HepG2 (cell line): Measurements from ENCODE around the gene INTS7. TPM values are rescaled to one million over a fixed set of nuclear protein-coding genes. Genes with fewer than 3 reads are reported as not detected.
"Not testable (repeated sequence)": the region's sequence is repeated elsewhere in the genome, so short reads cannot be mapped to it uniquely, and the experiment has no call there.

ENCODE experiments used
- ATAC-seq: fragments of 200-7000 bp; cut with Tn5 transposase; 3 replicates; pipeline ENCODE4 v1.9.1; 2020; ENCODE audit warnings: mild to moderate bottlenecking, moderate library complexity
- BruUV-seq: library from RNA; stranded (reverse); fragments of 400-500 nt; replicated peaks from 2 replicates; lab custom pipeline; 2021; lab: Mats Ljungman, UMichigan
- CTCF ChIA-PET: fragments of 300-600 bp; formaldehyde crosslinking; extraction: SDS; loops from one replicate; lab custom pipeline; 2021; ENCODE audit warnings: low total read pairs, inconsistent platforms, low intra/inter-chr PET ratio; lab: Yijun Ruan, JAX
- POLR2A ChIA-PET: fragments of 350-600 bp; sonication (Branson Sonifier 250); formaldehyde crosslinking; loops from one replicate; lab custom pipeline; 2020; ENCODE audit warnings: antibody characterized with exemption, inconsistent platforms; lab: Yijun Ruan, JAX
- DNase-seq: peaks from one replicate; pipeline ENCODE4 v3.0.0-alpha.2; 2015; ENCODE audit warnings: low spot score
- FAIRE-seq: peaks from 3 replicates; lab custom pipeline; 2011; peaks lifted over from hg19 to GRCh38; lab: Jason Lieb, UNC
- H2AFZ ChIP-seq: one replicate; pipeline ENCODE4 v1.6.1; 2011; ENCODE audit warnings: low read length, inconsistent platforms
- H3K27ac ChIP-seq: fragments of 300-600 bp; 3 replicates; pipeline ENCODE4 v1.8.0; 2011; ENCODE audit warnings: mixed run types, mild to moderate bottlenecking, mixed read lengths, low read length, inconsistent platforms; ENCODE audit not compliant: insufficient read depth; ENCODE audit errors: extremely low read length
- H3K27me3 ChIP-seq, 2 experiments: fragments of 200-600 bp in 1 of 2; 2 replicates in 1 of 2; 3 replicates in 1 of 2; pipeline versions ENCODE4 v1.6.0 to v1.8.0; 2011; ENCODE audit warnings: low read length in 2 of 2, mild to moderate bottlenecking in 2 of 2, moderate library complexity in 2 of 2, inconsistent platforms in 1 of 2; ENCODE audit not compliant: insufficient read depth in 2 of 2, control insufficient read depth in 1 of 2
- H3K36me3 ChIP-seq, 2 experiments: fragments of 200-600 bp in 1 of 2; replicated peaks in 1 of 2; 2 replicates in 1 of 2; 3 replicates in 1 of 2; pipeline versions ENCODE4 v1.5.1 to v1.8.0; 2011; ENCODE audit warnings: low read length in 2 of 2, inconsistent platforms in 1 of 2; ENCODE audit not compliant: insufficient read depth in 2 of 2, control insufficient read depth in 1 of 2
- H3K4me1 ChIP-seq: 2 replicates; pipeline ENCODE4 v1.5.1; 2012; ENCODE audit warnings: low read length, inconsistent platforms; ENCODE audit not compliant: insufficient read depth
- H3K4me2 ChIP-seq: 2 replicates; pipeline ENCODE4 v1.6.0; 2011; ENCODE audit warnings: low read depth, low read length, inconsistent platforms
- H3K4me3 ChIP-seq, 3 experiments: fragments of 200-600 bp in 1 of 3; sonication (generic), shearing (Covaris generic) in 1 of 3; replicated peaks in 1 of 3; 2 replicates each; pipeline ENCODE4 v1.5.1; 2011 to 2016; ENCODE audit warnings: low read length in 3 of 3, inconsistent platforms in 2 of 3, low read depth in 2 of 3, mild to moderate bottlenecking in 2 of 3, control low read depth in 1 of 3, mixed read lengths in 1 of 3; ENCODE audit not compliant: insufficient read depth in 1 of 3
- H3K79me2 ChIP-seq: one replicate; pipeline ENCODE4 v1.6.1; 2011; ENCODE audit warnings: low read length, inconsistent platforms; ENCODE audit not compliant: insufficient read depth
- H3K9ac ChIP-seq: 2 replicates; pipeline ENCODE4 v1.6.0; 2011; ENCODE audit warnings: mild to moderate bottlenecking, low read depth, low read length, inconsistent platforms; ENCODE audit not compliant: insufficient read depth
- H3K9me3 ChIP-seq: 2 replicates; pipeline ENCODE4 v1.5.1; 2012; ENCODE audit warnings: mild to moderate bottlenecking, low read length
- H4K20me1 ChIP-seq: 2 replicates; pipeline ENCODE4 v1.6.0; 2011; ENCODE audit warnings: inconsistent platforms, mild to moderate bottlenecking, low read length, moderate library complexity; ENCODE audit not compliant: insufficient read depth
- ZBTB7A ChIP-seq: sonication (generic); formaldehyde crosslinking; IDR thresholded peaks from 2 replicates; pipeline ENCODE4 v1.8.0; 2022; ENCODE audit warnings: mild to moderate bottlenecking, missing genetic modification reagents
- WGBS: methylation state at CpG from one replicate; pipeline ENCODE4 v1.1.6; 2017; ENCODE audit warnings: low lambda C conversion rate; 5-methylcytosine and 5-hydroxymethylcytosine counted together
- in situ Hi-C: cut with HindIII; loops from 2 replicates; pipeline ENCODE4 v1.10.0; 2017; ENCODE audit warnings: low pct_unique_long_range_greater_than_20kb; ENCODE audit not compliant: extremely low pct_ligation_motif_present
- intact Hi-C: fragments of 100-400 bp; cut with micrococcal nuclease; formaldehyde crosslinking; loops from one replicate; pipeline ENCODE4 v1.10.0; 2022; ENCODE audit not compliant: unreplicated experiment
- polyA plus RNA-seq, 8 experiments: library from polyadenylated mRNA; depleted of rRNA in 3 of 8; stranded (reverse) in 7 of 8; unstranded in 1 of 8; fragments of >200 nt; fragmentation: Illumina TruSeq in 4 of 8; extraction: Trizol in 4 of 8; gene quantifications; 2 replicates each; pipeline versions ENCODE4 v1.2.1 to v1.2.3, GENCODE V29; 2011 to 2016; ENCODE audit warnings: low read depth in 4 of 8, missing spikeins in 1 of 8, mixed read lengths in 1 of 8; ENCODE audit not compliant: insufficient read depth in 1 of 8
- total RNA-seq, 5 experiments: library from RNA; depleted of rRNA; stranded (reverse); fragments of >200 nt; fragmentation: Illumina TruSeq; extraction: Trizol; gene quantifications; 2 replicates each; pipeline ENCODE4 v1.2.3, GENCODE V29; 2016; ENCODE audit warnings: low read depth in 1 of 5
- TF ChIP-seq, protein P1 (sequence below): sonication (generic); formaldehyde crosslinking; IDR thresholded peaks from 2 replicates; pipeline ENCODE4 v1.4.0; 2020; ENCODE audit warnings: mild to moderate bottlenecking, missing genetic modification reagents

Gene INTS7
- total and polyA plus RNA-seq, 2 of the 13 experiments (the other 11 are each of a cell fraction or from before 2014, with no cell fraction given): 18.3 to 22.4 TPM

- intact Hi-C loops (no loop called here), in situ Hi-C loops (no loop called here)
- CTCF ChIA-PET: no interaction called here
- DNase-seq (no peak), ATAC-seq (no peak), FAIRE-seq (no peak)
- Histone ChIP-seq H3K4me2 (no peak overlapping the region), H3K36me3 (no peaks in the 10 kb centered on the region), H3K9ac (no peak overlapping the region), H4K20me1 (no peaks in the 10 kb centered on the region), H3K79me2 (no peaks in the 10 kb centered on the region), H2AFZ (no peak overlapping the region), H3K9me3 (no peaks in the 10 kb centered on the region), H3K27me3 (no peaks in the 10 kb centered on the region), H3K4me3 (no peak overlapping the region), H3K4me1 (peaks cover 66% of the 10 kb centered on the region), H3K27ac (peak overlapping the region; percentile 78)
- no TSS peak for BruUV-seq
- POLR2A ChIA-PET: interaction anchor here (2.3 kb wide), 1 partner anchor 9 kb away, joined by 12 read pairs; no protein-coding TSS in a partner anchor
- TF ChIP-seq ZBTB7A: no peak
- TF ChIP-seq, protein P1, sequence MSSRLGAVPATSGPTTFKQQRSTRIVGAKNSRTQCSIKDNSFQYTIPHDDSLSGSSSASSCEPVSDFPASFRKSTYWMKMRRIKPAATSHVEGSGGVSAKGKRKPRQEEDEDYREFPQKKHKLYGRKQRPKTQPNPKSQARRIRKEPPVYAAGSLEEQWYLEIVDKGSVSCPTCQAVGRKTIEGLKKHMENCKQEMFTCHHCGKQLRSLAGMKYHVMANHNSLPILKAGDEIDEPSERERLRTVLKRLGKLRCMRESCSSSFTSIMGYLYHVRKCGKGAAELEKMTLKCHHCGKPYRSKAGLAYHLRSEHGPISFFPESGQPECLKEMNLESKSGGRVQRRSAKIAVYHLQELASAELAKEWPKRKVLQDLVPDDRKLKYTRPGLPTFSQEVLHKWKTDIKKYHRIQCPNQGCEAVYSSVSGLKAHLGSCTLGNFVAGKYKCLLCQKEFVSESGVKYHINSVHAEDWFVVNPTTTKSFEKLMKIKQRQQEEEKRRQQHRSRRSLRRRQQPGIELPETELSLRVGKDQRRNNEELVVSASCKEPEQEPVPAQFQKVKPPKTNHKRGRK (CRISPR knock-in tag): peak; percentile 95
- WGBS: 96% methylated on average over 5 of the region's 5 CpGs
Observed at GRCh38 chr1:211918843-211919414, 116.4 kb downstream of the INTS7 start.

DNA sequence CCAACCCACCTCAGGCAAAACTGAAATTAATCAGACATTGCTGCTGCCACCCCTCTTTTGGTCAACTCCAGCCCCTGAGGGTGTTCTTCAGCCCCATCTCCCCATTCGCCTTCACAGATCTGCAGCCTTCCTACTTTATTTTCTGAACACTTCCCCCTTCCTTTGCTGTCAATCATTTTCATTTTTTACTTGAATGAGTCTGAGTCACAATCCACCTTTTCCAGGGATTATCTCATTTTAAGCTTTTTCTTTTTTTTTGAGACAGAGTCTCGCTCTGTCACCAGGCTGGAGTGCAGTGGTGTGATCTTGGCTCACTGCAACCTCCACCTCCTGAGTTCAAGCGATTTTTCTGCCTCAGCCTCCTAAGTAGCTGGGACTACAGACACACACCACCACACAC, 118.9 kb downstream of the INTS7 start:
- H3K79me2 ChIP-seq, H4K20me1 ChIP-seq, POLR2A ChIA-PET, H3K36me3 ChIP-seq, H3K27me3 ChIP-seq, H3K9me3 ChIP-seq, ATAC-seq, BruUV-seq, FAIRE-seq, in situ Hi-C loops, intact Hi-C loops, H3K27ac ChIP-seq, H3K4me2 ChIP-seq, DNase-seq, H3K9ac ChIP-seq, H2AFZ ChIP-seq, H3K4me3 ChIP-seq, CTCF ChIA-PET: not testable (repeated sequence)
- peaks cover 66% of the 10 kb centered on the region for H3K4me1 ChIP-seq
- 92% methylated on average over 3 of the region's 3 CpGs for WGBS
